Mesothelial cell of epicardium (in vitro differentiated cells): Measurements from ENCODE around the gene SRMS. TPM values are rescaled to one million over a fixed set of nuclear protein-coding genes. Genes with fewer than 3 reads are reported as not detected.

ENCODE experiments used
- DNase-seq, 2 experiments: peaks; one replicate each; pipeline ENCODE4 v3.0.0; 2021; ENCODE audit warnings: low spot score in 2 of 2; ENCODE audit not compliant: unreplicated experiment in 2 of 2
- H3K27ac Mint-ChIP-seq: 2 replicates; pipeline ENCODE4 v1.8.0; 2021; ENCODE audit warnings: mixed read lengths
- H3K27me3 Mint-ChIP-seq: 2 replicates; pipeline ENCODE4 v1.8.0; 2021; ENCODE audit warnings: low read depth, mixed read lengths
- H3K36me3 Mint-ChIP-seq: 2 replicates; pipeline ENCODE4 v1.8.0; 2021; ENCODE audit warnings: mixed read lengths
- H3K4me1 Mint-ChIP-seq: 2 replicates; pipeline ENCODE4 v1.8.0; 2021; ENCODE audit warnings: mixed read lengths
- H3K4me3 Mint-ChIP-seq: 2 replicates; pipeline ENCODE4 v1.8.0; 2021; ENCODE audit warnings: mild to moderate bottlenecking, moderate library complexity, mixed read lengths
- H3K9me3 Mint-ChIP-seq: 2 replicates; pipeline ENCODE4 v1.8.0; 2021; ENCODE audit warnings: mixed read lengths
- total RNA-seq: library from RNA; stranded (reverse); gene quantifications from 3 replicates; pipeline ENCODE4 v1.2.1, GENCODE V29; 2021
- TF ChIP-seq, protein P1 (sequence below): fragments of 200-600 bp; sonication (generic); IDR thresholded peaks from one replicate; pipeline ENCODE4 v1.5.0; 2021; ENCODE audit warnings: antibody characterized with exemption; ENCODE audit not compliant: unreplicated experiment

SRMS gene
- total RNA-seq, 1 donor from 2014 or later, result not detected

DNA sequence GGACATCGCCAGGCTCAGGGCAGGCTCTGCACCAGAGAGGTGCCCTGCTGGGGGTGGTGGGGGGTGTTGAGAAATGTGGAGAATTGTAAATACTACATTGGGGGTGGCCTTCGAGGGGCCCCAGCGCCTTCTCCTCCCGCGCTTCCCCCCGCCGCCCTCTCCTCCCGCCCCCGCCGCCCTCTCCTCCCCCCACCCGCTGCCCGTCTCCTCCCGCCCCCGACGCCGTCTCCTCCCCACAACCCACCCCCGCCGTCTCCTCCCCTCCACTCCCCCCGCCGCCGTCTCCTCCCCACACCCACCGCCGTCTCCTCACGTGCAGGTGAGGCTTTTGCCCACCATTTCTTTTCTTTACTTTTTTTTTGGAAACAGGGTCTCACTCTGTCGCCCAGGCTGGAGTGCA, 1.5 kb upstream of the SRMS start:
- Mint-ChIP-seq H3K4me3 (no peak overlapping the region), H3K4me1 (no peaks in the 10 kb centered on the region)

DNA sequence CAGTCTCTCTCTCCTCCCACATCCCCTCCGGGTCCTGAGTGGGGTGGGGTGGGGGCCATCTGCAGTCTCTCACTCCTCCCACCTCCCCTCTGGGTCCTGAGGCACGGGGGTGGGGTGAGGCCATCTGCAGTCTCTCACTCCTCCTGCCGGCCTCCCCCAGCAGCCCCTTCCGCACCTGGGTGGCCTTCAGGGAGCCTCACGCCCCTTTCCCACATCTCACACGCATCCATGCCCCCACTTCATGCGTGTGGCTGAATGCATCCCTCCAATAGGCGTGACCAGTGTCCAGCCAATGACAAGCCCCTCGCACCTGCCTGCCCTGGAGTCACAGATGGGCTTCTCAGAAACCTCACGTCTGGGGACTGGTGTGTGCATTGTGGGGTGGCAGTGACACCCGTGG, 993 bp upstream of the SRMS start:
- TF ChIP-seq, protein P1, sequence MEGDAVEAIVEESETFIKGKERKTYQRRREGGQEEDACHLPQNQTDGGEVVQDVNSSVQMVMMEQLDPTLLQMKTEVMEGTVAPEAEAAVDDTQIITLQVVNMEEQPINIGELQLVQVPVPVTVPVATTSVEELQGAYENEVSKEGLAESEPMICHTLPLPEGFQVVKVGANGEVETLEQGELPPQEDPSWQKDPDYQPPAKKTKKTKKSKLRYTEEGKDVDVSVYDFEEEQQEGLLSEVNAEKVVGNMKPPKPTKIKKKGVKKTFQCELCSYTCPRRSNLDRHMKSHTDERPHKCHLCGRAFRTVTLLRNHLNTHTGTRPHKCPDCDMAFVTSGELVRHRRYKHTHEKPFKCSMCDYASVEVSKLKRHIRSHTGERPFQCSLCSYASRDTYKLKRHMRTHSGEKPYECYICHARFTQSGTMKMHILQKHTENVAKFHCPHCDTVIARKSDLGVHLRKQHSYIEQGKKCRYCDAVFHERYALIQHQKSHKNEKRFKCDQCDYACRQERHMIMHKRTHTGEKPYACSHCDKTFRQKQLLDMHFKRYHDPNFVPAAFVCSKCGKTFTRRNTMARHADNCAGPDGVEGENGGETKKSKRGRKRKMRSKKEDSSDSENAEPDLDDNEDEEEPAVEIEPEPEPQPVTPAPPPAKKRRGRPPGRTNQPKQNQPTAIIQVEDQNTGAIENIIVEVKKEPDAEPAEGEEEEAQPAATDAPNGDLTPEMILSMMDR, result no peak
- Mint-ChIP-seq H3K4me1 (no peaks in the 10 kb centered on the region), H3K27me3 (peaks cover 15% of the 10 kb centered on the region), H3K9me3 (no peaks in the 10 kb centered on the region), H3K36me3 (no peaks in the 10 kb centered on the region), H3K27ac (no peak overlapping the region), H3K4me3 (no peak overlapping the region)
- no peak for DNase-seq

More for the DNA sequence above, 1.5 kb upstream of the SRMS start:
- Mint-ChIP-seq H3K27me3 (peaks cover 15% of the 10 kb centered on the region), H3K9me3 (no peaks in the 10 kb centered on the region), H3K36me3 (no peaks in the 10 kb centered on the region), H3K27ac (no peak overlapping the region)
- DNase-seq, result no peak
- TF ChIP-seq, protein P1, result no peak

DNA sequence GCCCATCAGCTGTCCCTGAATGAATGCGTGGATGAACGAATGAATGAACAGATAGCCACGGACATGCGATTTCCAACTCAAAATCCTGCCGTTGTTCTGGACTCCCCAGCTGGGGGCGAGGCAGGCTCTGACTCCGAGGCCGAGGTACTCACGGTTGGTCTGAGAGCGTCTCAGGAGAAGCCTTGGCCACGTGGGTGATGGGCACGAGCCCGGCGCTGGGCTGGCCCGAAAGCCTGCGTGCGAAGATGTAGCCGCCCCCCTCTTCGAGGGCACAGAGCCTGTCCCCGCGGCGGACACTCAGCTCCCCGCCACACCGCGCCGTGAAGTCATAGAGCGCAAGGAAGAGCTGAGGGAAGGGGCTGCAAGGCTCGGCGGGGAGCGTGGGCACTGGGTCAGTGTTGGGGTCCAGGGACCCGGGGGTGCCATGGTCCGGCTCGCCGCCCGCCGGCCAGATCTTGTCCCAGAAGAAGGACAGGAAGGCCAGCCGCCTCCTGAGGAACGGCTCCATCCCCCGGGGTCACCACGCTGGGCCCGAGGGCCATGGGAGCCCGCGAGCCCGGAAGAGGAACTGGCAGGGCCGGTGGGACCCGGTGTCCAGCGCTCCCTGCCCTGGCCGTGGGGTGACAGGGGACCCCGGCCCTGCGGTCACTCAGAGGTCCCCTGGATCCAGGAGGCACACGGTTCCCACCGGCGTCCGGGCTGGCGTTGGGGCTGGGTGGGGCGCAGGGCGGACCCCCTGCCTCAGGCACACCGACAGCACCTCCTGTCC, 409 bp downstream of the SRMS start:
- DNase-seq, result no peak
- H3K36me3 Mint-ChIP-seq, result no peaks in the 10 kb centered on the region
- H3K27me3 Mint-ChIP-seq, result peaks cover 15% of the 10 kb centered on the region
- H3K4me1 Mint-ChIP-seq, result no peaks in the 10 kb centered on the region
- no peak overlapping the region for H3K4me3 Mint-ChIP-seq
- H3K9me3 Mint-ChIP-seq, result no peaks in the 10 kb centered on the region
- no peak overlapping the region for H3K27ac Mint-ChIP-seq
- TF ChIP-seq, protein P1, result no peak

DNA sequence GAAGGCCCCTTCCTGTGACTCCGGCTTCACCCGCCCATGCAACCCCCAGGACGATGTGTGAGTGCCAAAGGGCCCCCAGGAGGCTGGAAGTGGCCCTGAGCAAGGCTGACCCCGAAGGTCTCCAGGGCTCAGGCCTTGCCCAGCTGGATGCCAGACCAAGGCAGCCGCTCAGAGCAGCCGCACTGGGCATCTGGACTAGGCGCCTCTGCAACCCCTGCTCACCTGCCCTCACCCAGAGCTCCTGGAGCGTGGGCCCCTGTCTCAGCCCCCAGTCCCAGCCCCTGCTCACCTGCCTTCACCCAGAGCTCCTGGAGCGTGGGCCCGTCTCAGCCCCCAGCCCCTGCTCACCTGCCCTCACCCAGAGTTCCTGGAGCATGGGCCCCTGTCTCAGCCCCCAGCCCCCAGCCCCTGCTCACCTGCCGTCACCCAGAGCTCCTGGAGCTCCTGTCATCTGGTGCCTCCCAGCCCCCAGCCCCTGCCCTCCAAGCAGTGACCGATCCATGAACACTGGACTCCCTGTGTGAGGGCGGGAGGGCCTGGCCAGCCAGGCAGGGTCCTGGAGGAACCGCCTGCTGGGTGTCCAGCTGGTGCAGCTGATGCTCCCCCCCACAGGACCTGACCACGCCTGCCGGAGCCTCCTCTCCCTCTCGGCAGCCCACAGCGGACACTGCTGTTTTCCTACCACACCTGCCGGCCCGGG, 1.1 kb downstream of the SRMS start:
- H3K36me3 Mint-ChIP-seq, result no peaks in the 10 kb centered on the region
- no peaks in the 10 kb centered on the region for H3K4me1 Mint-ChIP-seq
- H3K9me3 Mint-ChIP-seq, result no peaks in the 10 kb centered on the region
- H3K27me3 Mint-ChIP-seq, result peaks cover 15% of the 10 kb centered on the region
- no peak overlapping the region for H3K27ac Mint-ChIP-seq
- no peak for DNase-seq
- H3K4me3 Mint-ChIP-seq, result no peak overlapping the region
- TF ChIP-seq, protein P1, result no peak

GRCh38 chr20:63545814-63546213, 1.7 kb downstream of the SRMS start:
- no peaks in the 10 kb centered on the region for H3K9me3 Mint-ChIP-seq
- H3K36me3 Mint-ChIP-seq, result no peaks in the 10 kb centered on the region
- TF ChIP-seq, protein P1, result no peak
- no peak overlapping the region for H3K4me3 Mint-ChIP-seq
- peaks cover 15% of the 10 kb centered on the region for H3K27me3 Mint-ChIP-seq
- no peak overlapping the region for H3K27ac Mint-ChIP-seq
- no peaks in the 10 kb centered on the region for H3K4me1 Mint-ChIP-seq
- DNase-seq, result no peak
